HG03175 (cell line): ENCODE measurements around the gene SLC28A3.

ENCODE experiments used
- ATAC-seq: cut with Tn5 transposase; IDR thresholded peaks from one replicate; pipeline ENCODE4 v1.9.1; 2021; ENCODE audit warnings: mild to moderate bottlenecking, moderate library complexity; ENCODE audit not compliant: unreplicated experiment

Gene SLC28A3

DNA sequence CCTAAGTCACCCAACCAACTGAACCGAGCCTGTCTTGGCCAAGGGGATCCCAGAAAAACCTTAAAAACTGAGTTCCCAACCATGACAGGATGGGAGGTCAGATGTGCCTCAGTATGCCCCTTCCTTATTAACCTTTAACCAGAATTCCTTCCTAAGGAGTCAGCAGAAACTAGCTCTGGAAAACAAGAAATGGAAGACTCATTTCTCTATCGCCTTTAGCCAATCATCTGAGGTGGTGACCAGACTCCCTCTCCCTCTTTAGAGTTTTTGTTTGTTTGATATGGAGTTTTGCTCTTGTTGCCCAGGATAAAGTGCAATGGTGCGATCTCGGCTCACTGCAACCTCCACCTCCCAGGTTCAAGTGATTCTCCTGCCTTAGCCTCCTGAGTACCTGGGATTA lies 37.5 kb downstream of the SLC28A3 start:
- no peak for ATAC-seq

GRCh38 chr9:84301851-84302250 lies 38.7 kb downstream of the SLC28A3 start:
- ATAC-seq = no peak

- no peak for ATAC-seq
Observed at GRCh38 chr9:84300271-84300670, 40.3 kb downstream of the SLC28A3 start.

DNA sequence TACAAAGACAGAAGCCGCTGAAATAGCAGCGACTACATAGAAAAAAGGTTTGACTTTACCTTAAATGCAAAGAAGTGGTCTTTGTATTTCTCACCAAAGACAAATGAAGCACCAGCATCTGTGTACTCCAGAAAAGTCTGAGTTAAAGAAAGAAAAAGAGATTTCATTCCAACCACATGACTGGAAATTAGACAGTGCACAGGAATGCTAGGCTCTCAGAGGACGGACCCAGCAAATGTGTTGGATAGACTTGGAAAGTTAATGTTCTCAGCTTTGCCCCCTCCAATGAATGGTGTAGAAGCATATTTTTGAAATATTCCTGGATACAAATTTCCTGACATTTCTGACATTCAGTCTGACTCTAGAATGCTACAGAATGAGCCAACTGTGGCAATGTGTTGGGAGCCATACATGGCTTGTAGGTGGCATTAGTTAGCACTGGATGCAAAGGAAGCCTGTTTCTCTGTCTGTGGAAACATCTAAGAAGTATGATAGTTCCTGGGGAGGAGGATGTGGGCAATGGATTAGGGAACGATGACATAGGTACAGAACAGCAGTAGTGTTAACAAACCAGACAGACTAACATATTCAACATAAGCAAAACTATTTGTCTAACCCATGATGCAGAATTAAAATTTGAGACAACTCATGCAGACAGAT lies 43.3 kb downstream of the SLC28A3 start:
- ATAC-seq = no peak

- peak; percentile 39 for ATAC-seq
Observed at GRCh38 chr9:84296146-84296843, 44.3 kb downstream of the SLC28A3 start.

GRCh38 chr9:84294241-84294950 lies 46.2 kb downstream of the SLC28A3 start:
- peak; percentile 30 for ATAC-seq

DNA sequence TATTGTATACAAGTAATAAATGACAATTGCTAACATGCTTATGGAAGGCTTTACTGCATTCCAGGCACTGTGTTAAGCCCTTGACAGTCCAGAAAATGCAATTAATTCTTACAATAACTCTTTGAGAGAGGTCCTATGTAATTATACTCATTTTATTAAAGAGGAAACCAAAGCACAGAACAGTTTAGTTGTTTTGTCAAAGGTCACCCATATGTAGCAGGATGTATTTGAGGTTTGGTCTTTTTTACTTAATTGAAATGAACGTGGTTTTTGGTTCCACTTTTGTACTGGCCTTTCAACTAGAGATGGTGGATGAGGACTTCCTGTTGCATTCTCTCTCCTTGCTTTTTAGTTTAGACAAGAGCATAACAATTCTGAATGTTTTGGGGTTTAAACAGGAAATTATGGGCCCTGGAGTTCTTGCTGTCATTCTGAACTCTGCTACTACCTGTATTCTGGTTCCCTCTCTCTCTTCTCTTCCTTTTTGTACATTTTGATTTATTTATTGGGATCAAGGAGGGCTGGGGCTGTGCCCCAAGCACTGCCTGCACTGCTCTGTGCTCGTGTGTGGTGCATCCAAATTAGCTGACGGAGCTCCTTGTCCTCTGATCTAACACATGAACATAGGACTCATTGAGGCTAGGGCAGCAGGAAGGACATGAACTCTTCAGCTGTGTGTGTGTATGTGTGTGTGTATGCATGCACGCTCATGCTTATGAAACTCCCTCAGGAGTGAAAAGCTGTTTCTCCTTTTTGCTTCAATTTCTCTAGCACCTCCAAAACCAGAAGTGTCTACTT lies 47.4 kb downstream of the SLC28A3 start:
- ATAC-seq = peak; percentile 65

- ATAC-seq = no peak
Observed at GRCh38 chr9:84285381-84285780, 55.2 kb downstream of the SLC28A3 start.

DNA sequence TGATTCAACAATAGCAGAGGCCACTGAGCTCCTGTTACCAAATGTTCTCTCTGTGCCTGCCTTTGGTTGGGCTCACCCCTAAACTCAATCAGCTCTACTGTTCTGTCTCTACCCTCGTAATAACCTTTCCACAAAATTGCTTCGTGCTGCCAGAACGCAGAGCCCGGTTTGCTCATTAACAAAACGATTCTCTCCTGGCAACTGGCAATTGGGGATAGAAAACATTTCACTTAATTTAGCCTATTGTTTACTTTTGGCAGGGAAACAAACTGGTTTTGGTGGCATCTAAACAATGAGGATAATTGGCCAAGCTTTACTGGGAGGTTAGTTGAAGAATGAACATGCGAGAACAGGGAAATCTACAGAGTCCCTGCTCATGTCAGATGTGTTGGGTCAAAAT lies 56.6 kb downstream of the SLC28A3 start:
- ATAC-seq = no peak

- no peak for ATAC-seq
Observed at GRCh38 chr9:84278130-84278529, 62.4 kb downstream of the SLC28A3 start.

DNA sequence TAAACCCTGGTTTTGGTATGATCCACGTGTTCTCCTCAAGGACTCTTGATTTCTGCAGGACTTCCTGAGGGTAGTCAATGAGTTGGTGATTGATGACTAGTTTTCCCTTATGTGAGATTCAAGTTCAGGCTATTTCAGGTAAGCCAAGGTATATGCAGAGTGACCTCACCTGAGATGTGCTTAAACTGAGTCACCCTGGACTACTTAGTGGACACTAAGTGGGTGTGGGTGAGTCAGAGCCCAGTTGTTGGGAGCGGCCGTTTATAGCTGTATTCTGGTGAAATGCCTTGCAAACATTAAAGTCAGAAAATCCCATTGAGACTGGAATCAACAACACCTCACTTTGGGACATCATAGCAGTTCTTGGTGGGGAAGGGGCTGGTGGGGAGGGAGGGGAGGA lies 62.9 kb downstream of the SLC28A3 start:
- ATAC-seq = no peak

DNA sequence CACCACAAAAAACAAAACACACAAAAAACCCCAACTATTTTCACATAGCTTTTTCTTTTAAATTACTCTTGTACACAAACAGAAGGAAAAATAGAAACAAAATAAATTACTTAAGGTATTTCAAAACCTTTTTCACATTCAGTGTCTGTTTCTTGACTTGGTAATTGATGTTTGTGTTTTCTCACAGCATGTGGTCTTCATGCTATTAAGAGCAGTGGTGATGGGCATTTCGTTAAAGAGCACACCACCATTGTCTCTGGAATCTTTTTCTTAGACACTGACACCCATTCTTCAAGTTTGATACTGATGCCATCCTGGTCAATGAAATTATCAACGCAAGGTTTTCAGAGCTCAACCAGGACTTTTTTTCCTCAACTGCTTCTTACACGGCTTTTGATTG lies 63.8 kb downstream of the SLC28A3 start:
- no peak for ATAC-seq

- ATAC-seq = no peak
Observed at GRCh38 chr9:84271921-84272556, 68.5 kb downstream of the SLC28A3 start.

DNA sequence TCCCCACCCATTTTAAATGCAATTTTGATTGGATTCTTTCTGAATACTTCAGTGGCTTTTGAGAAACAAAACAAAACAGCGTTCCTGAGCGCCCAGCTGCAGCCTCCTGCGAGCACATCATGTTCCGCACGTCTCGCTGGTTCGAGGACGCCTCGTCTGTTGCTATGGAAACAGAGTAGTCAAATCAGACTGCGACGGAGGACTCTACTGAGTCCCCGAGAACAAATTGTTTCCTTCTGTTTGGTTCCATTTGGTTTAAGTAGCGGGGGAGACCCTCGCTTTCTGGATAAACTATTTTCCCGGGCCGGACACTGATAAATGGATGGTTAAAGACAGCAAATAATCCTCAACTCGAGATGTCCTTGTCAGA lies 69.0 kb downstream of the SLC28A3 start:
- ATAC-seq = peak; percentile 93

GRCh38 chr9:84270847-84271530 lies 69.6 kb downstream of the SLC28A3 start:
- ATAC-seq = no peak

- peak; percentile 59 for ATAC-seq
Observed at GRCh38 chr9:84266087-84266561, 74.4 kb downstream of the SLC28A3 start.

DNA sequence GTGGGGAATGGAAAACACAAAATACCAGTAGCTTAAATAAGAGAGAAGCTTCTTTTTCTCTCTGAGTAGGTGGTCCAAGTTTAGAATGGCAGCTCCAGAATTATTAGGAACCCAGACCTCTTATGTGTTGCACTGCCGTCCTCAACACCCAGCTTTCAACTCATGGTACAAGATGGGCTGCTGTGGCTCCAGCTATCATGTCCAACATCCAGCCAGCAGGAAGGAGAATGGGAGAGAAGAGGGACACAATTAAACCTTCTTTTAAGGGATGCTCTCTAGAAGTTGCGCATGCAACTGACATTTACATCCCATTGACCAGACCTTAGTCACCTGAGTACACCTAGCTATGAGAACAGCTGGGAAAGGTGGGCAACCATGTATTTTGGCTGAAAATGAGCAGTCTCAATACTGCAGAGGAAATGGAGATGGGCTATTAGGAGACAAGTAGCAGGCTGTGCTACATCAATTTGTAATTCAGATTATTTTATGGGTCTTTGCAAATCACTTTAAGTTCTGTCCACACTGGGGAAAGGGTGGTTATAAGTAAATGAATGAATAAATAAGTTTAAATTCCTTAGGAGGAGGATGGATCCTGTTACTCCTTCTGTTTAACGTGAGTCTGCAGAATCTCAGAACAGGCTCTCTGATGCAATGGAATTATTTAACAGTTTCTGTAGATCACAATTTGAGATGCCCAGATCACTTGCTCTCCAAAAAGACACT lies 76.1 kb downstream of the SLC28A3 start:
- ATAC-seq = no peak

GRCh38 chr9:84261070-84261746 lies 79.3 kb downstream of the SLC28A3 start:
- peak; percentile 69 for ATAC-seq

GRCh38 chr9:84258371-84258770 lies 82.2 kb downstream of the SLC28A3 start:
- ATAC-seq = no peak
